ENCODE measurements around the gene CUEDC1. TPM values are rescaled to one million over a fixed set of nuclear protein-coding genes. Genes with fewer than 3 reads are reported as not detected.

CUEDC1 gene
- total and polyA plus RNA-seq, 2 of the 13 experiments (the other 11 are each of a cell fraction or from before 2014, with no cell fraction given): 7.4 to 12.9 TPM

GRCh38 chr17:57987581-57988300 is 32.5 kb upstream of the CUEDC1 start, which contains the start of gene VEZF1 (continued):
- TF ChIP-seq, protein P1, sequence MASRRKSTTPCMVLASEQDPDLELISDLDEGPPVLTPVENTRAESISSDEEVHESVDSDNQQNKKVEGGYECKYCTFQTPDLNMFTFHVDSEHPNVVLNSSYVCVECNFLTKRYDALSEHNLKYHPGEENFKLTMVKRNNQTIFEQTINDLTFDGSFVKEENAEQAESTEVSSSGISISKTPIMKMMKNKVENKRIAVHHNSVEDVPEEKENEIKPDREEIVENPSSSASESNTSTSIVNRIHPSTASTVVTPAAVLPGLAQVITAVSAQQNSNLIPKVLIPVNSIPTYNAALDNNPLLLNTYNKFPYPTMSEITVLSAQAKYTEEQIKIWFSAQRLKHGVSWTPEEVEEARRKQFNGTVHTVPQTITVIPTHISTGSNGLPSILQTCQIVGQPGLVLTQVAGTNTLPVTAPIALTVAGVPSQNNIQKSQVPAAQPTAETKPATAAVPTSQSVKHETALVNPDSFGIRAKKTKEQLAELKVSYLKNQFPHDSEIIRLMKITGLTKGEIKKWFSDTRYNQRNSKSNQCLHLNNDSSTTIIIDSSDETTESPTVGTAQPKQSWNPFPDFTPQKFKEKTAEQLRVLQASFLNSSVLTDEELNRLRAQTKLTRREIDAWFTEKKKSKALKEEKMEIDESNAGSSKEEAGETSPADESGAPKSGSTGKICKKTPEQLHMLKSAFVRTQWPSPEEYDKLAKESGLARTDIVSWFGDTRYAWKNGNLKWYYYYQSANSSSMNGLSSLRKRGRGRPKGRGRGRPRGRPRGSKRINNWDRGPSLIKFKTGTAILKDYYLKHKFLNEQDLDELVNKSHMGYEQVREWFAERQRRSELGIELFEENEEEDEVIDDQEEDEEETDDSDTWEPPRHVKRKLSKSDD (CRISPR knock-in tag; IDR thresholded peaks at IDR 0.05; ENCODE audit: low read depth): peak; percentile 17; the same call in 1 of the 2 replicates
- TF ChIP-seq ZNF598 (CRISPR knock-in tag; IDR thresholded peaks at IDR 0.05; ENCODE audit: borderline replicate concordance) (0 out of 2 replicates have a peak, but pooled peaks have one; percentile 18), HIC2 (CRISPR knock-in tag; IDR thresholded peaks at IDR 0.05; ENCODE audit: low read depth) (0 out of 2 replicates have a peak, but pooled peaks have one; percentile 20), RELA (CRISPR knock-in tag; IDR thresholded peaks at IDR 0.05) (0 out of 2 replicates have a peak, but pooled peaks have one; percentile 1), ZNF512 (CRISPR knock-in tag; IDR thresholded peaks at IDR 0.05) (no peak), SRY (CRISPR knock-in tag; IDR thresholded peaks at IDR 0.05) (no peak; the same call in none of the 2 replicates), ARID4A (CRISPR knock-in tag; IDR thresholded peaks at IDR 0.05; ENCODE audit: borderline replicate concordance) (peak; percentile 35; the same call in 1 of the 2 replicates), ZFX (CRISPR knock-in tag; IDR thresholded peaks at IDR 0.05; ENCODE audit: low read depth) (peak; percentile 91), JUND (CRISPR knock-in tag; IDR thresholded peaks at IDR 0.05) (peak; percentile 13; the same call in 1 of the 2 replicates), ZNF33B (CRISPR knock-in tag; IDR thresholded peaks at IDR 0.05) (peak; percentile 57; the same call in 1 of the 2 replicates), ZNF263 (CRISPR knock-in tag; IDR thresholded peaks at IDR 0.05) (peak; percentile 59; the same call in 1 of the 2 replicates), ZBTB42 (CRISPR knock-in tag; IDR thresholded peaks at IDR 0.05) (no peak), CENPT (CRISPR knock-in tag; IDR thresholded peaks at IDR 0.05; ENCODE audit: low read depth) (0 out of 2 replicates have a peak, but pooled peaks have one; percentile 67)
- TF ChIP-seq, protein P2, sequence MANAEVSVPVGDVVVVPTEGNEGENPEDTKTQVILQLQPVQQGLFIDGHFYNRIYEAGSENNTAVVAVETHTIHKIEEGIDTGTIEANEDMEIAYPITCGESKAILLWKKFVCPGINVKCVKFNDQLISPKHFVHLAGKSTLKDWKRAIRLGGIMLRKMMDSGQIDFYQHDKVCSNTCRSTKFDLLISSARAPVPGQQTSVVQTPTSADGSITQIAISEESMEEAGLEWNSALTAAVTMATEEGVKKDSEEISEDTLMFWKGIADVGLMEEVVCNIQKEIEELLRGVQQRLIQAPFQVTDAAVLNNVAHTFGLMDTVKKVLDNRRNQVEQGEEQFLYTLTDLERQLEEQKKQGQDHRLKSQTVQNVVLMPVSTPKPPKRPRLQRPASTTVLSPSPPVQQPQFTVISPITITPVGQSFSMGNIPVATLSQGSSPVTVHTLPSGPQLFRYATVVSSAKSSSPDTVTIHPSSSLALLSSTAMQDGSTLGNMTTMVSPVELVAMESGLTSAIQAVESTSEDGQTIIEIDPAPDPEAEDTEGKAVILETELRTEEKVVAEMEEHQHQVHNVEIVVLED (CRISPR knock-in tag; IDR thresholded peaks at IDR 0.05; ENCODE audit: borderline replicate concordance): no peak; the same call in 1 of the 2 replicates

Data from HepG2 (cell line).